GM18951 (cell line): ENCODE results near the gene PKNOX2.

Source experiments
- POLR2A ChIP-seq: IDR thresholded peaks from 4 replicates; pipeline ENCODE4 v1.6.1; 2011; ENCODE audit warnings: mild to moderate bottlenecking; ENCODE audit not compliant: insufficient read length, insufficient read depth; ENCODE audit errors: extremely low read depth
- in situ Hi-C: fragments of 300-500 bp; cut with MboI; formaldehyde crosslinking; loops from one replicate; pipeline ENCODE4 v1.12.0; 2022; ENCODE audit warnings: low sequenced_read_pairs, mixed read lengths, inconsistent platforms; ENCODE audit not compliant: unreplicated experiment

The PKNOX2 gene

DNA sequence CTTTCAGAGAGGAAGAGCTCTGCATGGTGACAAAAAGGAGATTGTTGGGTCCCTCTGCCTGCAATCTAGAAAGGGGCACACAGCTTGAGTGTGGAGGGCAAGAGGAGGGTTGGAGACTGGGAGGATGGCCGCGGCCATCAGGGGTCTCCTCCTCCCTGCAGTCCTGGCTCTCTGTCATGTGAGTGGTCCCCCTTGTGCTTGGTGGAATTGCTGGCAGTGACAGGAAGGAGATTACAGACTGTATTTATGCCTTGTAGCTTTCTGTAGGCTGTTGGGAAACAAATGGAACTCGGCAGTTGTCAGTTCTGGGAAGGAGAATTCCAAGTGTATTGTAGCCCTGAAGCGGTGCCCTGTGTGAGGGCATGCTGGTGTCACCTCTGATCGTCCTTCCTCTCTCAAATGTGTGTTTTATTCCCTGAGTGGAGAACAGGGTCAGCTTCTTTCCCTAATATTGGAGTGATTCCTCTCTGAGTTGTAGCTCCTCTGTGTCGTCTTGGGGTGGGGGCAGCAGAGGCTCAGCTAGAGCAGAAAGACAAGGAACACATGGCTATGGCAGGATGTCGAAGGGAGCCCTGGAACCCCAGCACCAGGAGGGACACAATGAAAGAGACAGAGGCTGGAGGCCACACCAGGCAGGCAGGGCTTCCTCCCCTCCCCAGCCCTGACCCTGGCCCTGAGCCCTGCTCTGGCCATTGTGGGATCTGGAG lies 163.1 kb downstream of the PKNOX2 start:
- TF ChIP-seq POLR2A: no peak
- in situ Hi-C loops: loop anchor here (25.0 kb wide), 1 partner anchor 365 kb away; the partner anchor contains the start of gene CCDC15

DNA sequence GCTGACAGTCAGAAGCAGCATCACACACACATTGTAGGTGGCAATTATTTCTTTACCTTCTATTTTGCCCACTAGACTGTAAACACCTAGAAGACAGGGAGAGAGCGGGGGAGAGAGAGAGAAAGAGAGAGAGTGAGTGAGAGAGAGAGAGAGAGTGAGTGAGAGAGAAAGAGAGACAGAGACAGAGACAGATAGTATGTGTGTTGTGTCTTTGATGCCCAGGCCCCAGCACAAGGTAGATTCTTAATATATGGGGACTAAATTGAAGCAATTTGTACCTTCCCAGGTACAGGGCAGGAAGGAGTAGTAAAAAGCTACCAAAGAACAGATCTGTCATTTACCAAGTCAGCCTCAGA lies 163.7 kb downstream of the PKNOX2 start:
- no peak for TF ChIP-seq POLR2A
- in situ Hi-C loops: loop anchor here (25.0 kb wide), 1 partner anchor 366 kb away; the partner anchor contains the start of gene CCDC15

DNA sequence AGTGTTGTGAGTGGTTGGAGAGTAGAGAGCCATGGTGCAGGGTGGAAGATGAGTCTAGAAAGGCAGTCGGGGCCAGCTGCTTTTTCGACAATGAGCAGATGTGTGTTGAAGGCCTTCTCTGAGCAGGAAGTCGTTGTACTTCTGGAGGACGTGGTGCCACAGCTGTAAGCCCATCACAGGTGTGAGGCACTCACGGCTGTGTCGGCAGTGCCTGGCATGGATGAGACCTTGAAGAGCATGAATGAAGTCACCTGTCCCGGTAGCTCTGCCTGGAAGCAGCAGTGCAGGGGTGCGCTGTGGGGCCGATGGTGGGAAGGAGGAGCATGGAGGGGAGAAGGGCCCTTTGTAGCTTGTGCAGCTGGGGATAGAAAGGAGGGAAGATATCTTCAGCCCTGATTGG lies 165.2 kb downstream of the PKNOX2 start:
- TF ChIP-seq POLR2A: no peak
- in situ Hi-C loops: loop anchor here (25.0 kb wide), 1 partner anchor 367 kb away; the partner anchor contains the start of gene CCDC15

- in situ Hi-C loops: loop anchor here (25.0 kb wide), 1 partner anchor 368 kb away; the partner anchor contains the start of gene CCDC15
- no peak for TF ChIP-seq POLR2A
These were observed 166.1 kb downstream of the PKNOX2 start for GRCh38 chr11:125330462-125331325.

GRCh38 chr11:125331357-125332035 lies 166.9 kb downstream of the PKNOX2 start:
- no peak for TF ChIP-seq POLR2A
- in situ Hi-C loops: loop anchor here (25.0 kb wide), 1 partner anchor 369 kb away; the partner anchor contains the start of gene CCDC15

DNA sequence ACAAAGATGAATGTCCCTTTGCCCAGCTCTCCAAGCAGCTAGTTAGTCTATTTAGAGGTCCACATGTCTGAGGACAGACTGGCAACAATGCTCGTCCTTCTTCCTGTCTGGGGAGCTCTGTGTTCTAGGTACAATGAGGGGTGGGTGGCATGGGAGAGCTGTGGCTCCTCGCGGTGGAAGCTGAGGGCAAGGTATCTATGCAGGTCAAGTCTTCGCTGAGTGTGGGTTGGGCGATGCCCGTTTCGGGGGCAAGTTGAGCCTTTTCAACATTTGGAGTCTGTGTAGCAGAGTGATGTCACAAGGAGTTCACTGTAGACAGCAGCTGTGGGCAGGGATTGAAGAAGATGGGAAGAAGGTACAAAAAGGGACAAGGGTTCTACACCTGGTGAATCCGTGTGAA lies 168.3 kb downstream of the PKNOX2 start:
- TF ChIP-seq POLR2A: no peak
- in situ Hi-C loops: loop anchor here (25.0 kb wide), 1 partner anchor 371 kb away; the partner anchor contains the start of gene CCDC15

DNA sequence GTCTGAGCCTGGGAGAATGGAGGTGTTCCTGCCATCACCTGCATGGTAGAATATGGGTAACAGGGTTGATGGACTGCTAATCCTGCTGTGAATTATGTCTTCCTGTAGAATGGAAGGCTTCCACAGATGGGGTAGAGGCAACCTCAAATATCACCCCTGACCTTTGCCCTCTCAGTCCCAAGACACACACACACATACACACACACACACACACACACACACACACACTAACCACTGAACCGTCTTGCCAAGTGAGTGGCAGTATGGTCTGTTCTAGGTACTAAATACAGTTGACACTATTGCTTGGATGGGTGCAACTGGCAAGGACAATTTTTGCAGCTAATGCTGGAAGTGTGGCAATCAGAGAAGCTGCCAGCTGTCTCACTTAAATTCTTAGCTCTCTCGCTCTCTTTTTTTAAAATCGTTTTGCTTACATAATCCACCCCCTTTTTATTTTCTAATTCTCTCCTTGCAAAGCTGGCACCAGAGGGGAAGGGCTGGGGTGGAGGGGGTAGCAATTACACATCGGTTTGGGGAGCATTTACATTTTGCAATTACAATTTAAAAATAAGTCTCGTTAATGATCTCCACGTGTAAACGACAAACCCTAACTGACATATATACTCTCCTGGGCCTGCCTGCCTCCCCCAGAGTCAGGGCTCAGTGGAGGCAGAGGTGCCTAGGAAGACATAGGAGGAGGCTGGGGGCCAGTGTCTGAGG lies 169.0 kb downstream of the PKNOX2 start:
- TF ChIP-seq POLR2A: no peak
- in situ Hi-C loops: loop anchor here (25.0 kb wide), 1 partner anchor 371 kb away; the partner anchor contains the start of gene CCDC15

- in situ Hi-C loops: loop anchor here (25.0 kb wide), 1 partner anchor 373 kb away; the partner anchor contains the start of gene CCDC15
- TF ChIP-seq POLR2A: no peak
These were observed 170.6 kb downstream of the PKNOX2 start for GRCh38 chr11:125335106-125335505.

DNA sequence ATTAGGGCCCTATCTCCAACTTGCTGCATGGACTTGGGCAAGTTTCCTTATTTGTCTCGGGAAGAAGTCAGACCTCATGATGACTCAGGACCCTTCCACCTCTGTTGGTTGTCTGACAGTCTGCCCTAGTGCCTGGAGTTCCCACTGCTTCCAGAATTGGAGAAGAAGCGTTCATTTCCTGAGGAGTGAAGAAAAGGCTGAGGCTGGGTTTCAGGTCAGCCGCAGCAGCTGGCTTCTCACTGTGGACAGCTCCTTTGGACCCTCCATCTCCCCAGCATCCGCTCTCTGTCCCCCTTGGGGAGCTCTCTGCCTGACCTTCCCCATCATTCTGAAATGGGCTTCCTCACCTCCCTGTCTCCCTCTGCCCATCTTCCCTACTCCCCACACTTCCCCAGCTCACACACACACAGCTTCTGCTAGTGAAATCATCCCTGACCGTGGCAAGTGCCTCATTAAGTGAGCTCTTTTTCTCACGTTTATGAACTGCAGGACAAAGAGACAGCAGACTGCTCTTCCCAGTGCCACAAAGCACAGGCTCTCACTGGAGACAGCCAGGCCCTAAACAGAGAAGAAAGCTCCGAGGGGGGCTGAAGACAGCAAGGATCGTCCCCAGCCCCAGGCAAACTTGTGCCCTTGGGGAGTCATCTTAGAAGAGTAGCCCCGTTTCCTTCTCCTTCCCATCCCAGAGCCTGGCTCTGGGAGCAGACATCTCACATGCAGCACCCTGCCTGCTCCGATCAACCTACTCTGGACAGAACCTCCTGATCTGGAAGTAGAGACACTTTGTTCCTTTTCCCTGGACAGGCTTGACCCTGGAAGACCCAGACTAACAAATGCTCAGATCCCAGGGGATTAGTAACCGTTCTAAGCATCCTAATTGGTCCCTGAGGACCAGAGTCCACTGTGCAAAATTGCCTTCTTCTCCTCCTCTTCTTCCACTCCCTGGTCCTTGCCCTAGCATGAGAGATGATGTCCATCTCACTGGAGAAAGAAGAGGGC lies 173.6 kb downstream of the PKNOX2 start:
- no peak for TF ChIP-seq POLR2A
- in situ Hi-C loops: loop anchor here (25.0 kb wide), 1 partner anchor 376 kb away; the partner anchor contains the start of gene CCDC15

GRCh38 chr11:125338886-125339811 lies 174.6 kb downstream of the PKNOX2 start:
- in situ Hi-C loops: loop anchor here (25.0 kb wide), 1 partner anchor 377 kb away; the partner anchor contains the start of gene CCDC15
- TF ChIP-seq POLR2A: no peak
